Lower lobe of right lung (tissue), 2 donors: ENCODE results near the gene PPP2R5E. TPM values are rescaled to one million over a fixed set of nuclear protein-coding genes. Genes with fewer than 3 reads are reported as not detected.

ENCODE experiments used
- ATAC-seq, 2 donors: fragments of 200-7000 bp; cut with Tn5 transposase; one replicate each; pipeline ENCODE4 v1.9.1; 2020 to 2022; ENCODE audit warnings: mild to moderate bottlenecking in 2 of 2, moderate library complexity in 2 of 2
- DNase-seq: peaks from one replicate; pipeline ENCODE4 v3.0.0-alpha.2; 2020
- H3K27ac ChIP-seq: fragments of 200-600 bp; one replicate; pipeline ENCODE4 v1.8.0; 2022
- H3K27me3 ChIP-seq: fragments of 200-600 bp; one replicate; pipeline ENCODE4 v1.8.0; 2022; ENCODE audit warnings: low read depth
- H3K36me3 ChIP-seq: fragments of 200-600 bp; one replicate; pipeline ENCODE4 v1.8.0; 2022; ENCODE audit warnings: mild to moderate bottlenecking
- H3K4me1 ChIP-seq: fragments of 200-600 bp; one replicate; pipeline ENCODE4 v1.8.0; 2022
- H3K4me3 ChIP-seq: fragments of 200-600 bp; one replicate; pipeline ENCODE4 v1.8.0; 2022; ENCODE audit warnings: mild to moderate bottlenecking
- H3K9me3 ChIP-seq: fragments of 200-600 bp; one replicate; pipeline ENCODE4 v1.8.0; 2022
- intact Hi-C: fragments of 100-400 bp; cut with DNase I; formaldehyde crosslinking; loops from one replicate; pipeline ENCODE4 v1.11.0; 2022
- total RNA-seq: library from RNA; stranded (reverse); fragmentation: NEBNext Ultra II Directional; extraction: Animal tissue kit (Norgen Biotek cat#: 25700); gene quantifications from one replicate; pipeline ENCODE4 v1.2.1, GENCODE V29; 2021
- TF ChIP-seq, protein P1 (sequence below): fragments of 200-600 bp; IDR thresholded peaks from one replicate; pipeline ENCODE4 v1.8.0; 2022; ENCODE audit warnings: antibody characterized with exemption, mild to moderate bottlenecking
- donor health status: DM: no; HTN: yes; CAD: no; lungs with severe emphysema.

The PPP2R5E gene
- total RNA-seq, 1 donor from 2014 or later = 45.3 TPM

DNA sequence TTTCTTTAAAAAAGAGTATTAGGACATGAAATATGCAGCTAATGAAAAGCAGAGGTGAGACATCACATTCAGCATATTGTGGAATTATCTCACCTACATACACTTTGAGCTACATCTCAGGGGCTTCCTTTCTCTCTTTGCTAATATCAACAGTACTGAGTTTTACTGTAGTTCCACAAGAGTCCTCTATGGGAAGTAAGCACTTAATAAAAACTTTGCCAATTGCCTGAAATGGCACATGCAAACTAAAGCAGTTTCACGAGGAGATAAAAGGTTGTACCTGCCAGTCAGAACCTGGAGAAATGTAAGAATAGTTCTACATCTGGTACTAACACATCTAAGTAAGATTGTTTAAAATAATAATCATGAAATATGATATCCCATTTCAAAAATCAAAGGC is 150.9 kb downstream of the PPP2R5E start:
- TF ChIP-seq, protein P1, sequence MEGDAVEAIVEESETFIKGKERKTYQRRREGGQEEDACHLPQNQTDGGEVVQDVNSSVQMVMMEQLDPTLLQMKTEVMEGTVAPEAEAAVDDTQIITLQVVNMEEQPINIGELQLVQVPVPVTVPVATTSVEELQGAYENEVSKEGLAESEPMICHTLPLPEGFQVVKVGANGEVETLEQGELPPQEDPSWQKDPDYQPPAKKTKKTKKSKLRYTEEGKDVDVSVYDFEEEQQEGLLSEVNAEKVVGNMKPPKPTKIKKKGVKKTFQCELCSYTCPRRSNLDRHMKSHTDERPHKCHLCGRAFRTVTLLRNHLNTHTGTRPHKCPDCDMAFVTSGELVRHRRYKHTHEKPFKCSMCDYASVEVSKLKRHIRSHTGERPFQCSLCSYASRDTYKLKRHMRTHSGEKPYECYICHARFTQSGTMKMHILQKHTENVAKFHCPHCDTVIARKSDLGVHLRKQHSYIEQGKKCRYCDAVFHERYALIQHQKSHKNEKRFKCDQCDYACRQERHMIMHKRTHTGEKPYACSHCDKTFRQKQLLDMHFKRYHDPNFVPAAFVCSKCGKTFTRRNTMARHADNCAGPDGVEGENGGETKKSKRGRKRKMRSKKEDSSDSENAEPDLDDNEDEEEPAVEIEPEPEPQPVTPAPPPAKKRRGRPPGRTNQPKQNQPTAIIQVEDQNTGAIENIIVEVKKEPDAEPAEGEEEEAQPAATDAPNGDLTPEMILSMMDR = no peak
- no peak overlapping the region for H3K4me3 ChIP-seq
- H3K36me3 ChIP-seq = peaks cover 42% of the 10 kb centered on the region
- DNase-seq = no peak
- H3K27me3 ChIP-seq = no peaks in the 10 kb centered on the region
- intact Hi-C loops = no loop called here
- no peaks in the 10 kb centered on the region for H3K4me1 ChIP-seq
- no peak for ATAC-seq
- H3K27ac ChIP-seq = no peak overlapping the region
- H3K9me3 ChIP-seq = no peaks in the 10 kb centered on the region

DNA sequence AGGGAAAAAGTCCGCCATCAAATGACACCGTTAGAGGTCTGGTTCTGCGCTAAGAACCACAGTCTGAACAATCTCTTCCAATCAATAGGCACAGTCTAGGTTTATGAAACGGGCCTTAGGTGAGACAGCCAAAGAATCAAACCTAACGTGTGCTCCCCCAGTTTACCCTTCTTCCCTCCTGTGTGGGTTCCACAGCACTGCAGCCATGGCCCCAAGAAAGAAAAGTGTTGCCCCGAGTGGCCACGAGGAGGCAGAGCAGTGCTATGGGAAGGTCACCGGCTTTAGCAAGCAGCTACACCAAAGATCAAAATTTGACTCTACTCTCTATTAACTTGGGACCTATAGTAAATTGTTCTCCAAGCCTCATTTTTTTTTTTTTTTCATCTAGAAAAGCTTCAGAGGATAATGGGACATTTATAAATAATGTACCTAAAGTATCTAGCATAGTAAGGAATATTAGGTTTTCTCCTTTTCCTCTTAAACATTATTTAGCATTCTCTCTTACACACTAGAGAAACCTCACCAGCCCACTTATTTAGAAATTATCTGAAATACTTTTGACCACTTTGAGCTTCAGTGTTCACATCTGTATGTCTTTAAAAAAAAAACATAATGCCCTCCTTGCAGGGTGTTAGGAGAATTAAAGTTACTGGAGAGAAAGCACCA is 154.3 kb downstream of the PPP2R5E start:
- Histone ChIP-seq H3K27me3 (no peaks in the 10 kb centered on the region), H3K9me3 (no peaks in the 10 kb centered on the region), H3K27ac (no peak overlapping the region), H3K4me3 (no peak overlapping the region), H3K4me1 (no peaks in the 10 kb centered on the region), H3K36me3 (peaks cover 64% of the 10 kb centered on the region)
- peak; percentile 87 to 92 for ATAC-seq
- DNase-seq = peak; percentile 64
- intact Hi-C loops = no loop called here
- TF ChIP-seq, protein P1 = peak; percentile 83

DNA sequence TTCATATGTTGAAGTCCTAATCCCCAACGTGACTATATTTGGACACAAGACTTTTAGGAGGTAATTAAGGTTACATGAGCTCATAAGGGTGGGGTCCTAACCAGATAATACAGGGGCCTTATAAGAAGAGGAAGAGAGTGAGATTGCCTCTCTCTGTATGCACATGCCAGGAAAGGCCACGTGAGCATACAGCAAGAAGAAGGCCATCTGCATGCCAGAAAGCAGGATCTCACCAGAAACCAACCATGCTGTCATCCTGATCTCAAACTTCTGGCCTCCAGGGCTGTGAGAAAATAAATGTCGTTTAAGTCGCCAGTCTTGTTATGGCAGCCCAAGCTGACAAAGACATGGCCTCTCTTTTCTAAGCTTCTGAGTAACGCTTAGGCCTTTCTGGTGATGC is 155.5 kb downstream of the PPP2R5E start:
- Histone ChIP-seq H3K27ac (no peak overlapping the region), H3K36me3 (peaks cover 62% of the 10 kb centered on the region), H3K4me1 (no peaks in the 10 kb centered on the region), H3K27me3 (no peaks in the 10 kb centered on the region), H3K9me3 (no peaks in the 10 kb centered on the region), H3K4me3 (no peak overlapping the region)
- intact Hi-C loops = no loop called here
- no peak for ATAC-seq
- TF ChIP-seq, protein P1 = no peak
- no peak for DNase-seq

DNA sequence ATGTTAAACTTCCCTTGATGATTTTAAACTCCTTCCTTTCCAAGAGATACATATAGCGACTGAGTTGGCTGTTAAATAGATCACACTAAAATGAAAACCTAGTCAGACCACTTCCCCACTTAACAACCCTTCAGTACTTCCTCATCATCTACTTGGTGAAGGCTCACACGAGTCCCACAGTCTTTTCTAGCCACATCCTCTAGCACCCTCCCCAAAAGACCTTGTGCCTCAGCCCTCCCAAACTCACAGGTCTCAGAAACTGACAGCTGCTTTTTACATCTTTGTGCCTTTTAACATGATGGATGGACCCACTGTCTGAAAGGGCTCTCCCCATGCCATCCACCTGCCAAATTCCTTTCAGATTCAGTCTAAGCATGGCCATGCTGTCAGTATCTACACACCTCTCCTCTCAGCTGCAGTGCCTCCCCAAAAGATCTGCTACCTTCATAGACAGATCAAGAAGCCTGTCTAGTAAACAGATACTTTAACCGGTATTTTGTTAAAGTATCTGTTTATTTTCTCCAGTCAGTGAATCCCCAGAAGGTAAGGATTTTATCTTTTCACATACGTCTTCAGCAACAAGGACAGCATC is 159.3 kb downstream of the PPP2R5E start:
- H3K4me3 ChIP-seq = no peak overlapping the region
- no peak overlapping the region for H3K27ac ChIP-seq
- TF ChIP-seq, protein P1 = no peak
- H3K27me3 ChIP-seq = no peaks in the 10 kb centered on the region
- no peak for ATAC-seq
- no peak for DNase-seq
- peaks cover 83% of the 10 kb centered on the region for H3K36me3 ChIP-seq
- no peaks in the 10 kb centered on the region for H3K4me1 ChIP-seq
- intact Hi-C loops = no loop called here
- no peaks in the 10 kb centered on the region for H3K9me3 ChIP-seq

DNA sequence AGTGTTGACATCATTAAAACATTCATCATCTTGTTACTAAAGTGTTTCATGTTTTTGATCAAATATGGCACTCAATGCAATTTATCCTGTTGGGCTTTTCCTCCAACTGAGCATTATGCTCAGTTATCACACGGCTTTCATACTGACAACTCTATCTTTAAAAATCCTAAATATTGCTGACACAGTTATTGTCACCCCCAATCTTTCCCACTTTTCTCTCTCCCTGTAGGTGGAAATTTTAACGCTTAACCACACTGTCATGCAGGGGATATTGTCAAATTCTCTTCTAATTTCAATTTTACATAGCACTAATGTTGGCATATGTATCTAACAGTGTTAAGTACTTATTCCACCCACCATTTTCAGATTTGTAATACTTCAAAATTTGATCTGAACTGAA is 164.7 kb downstream of the PPP2R5E start:
- ATAC-seq = no peak
- H3K9me3 ChIP-seq = no peaks in the 10 kb centered on the region
- DNase-seq = no peak
- H3K27ac ChIP-seq = no peak overlapping the region
- H3K36me3 ChIP-seq = peaks cover 58% of the 10 kb centered on the region
- TF ChIP-seq, protein P1 = no peak
- H3K4me1 ChIP-seq = no peaks in the 10 kb centered on the region
- intact Hi-C loops = no loop called here
- H3K27me3 ChIP-seq = no peaks in the 10 kb centered on the region
- no peak overlapping the region for H3K4me3 ChIP-seq
